Adipocyte (in vitro differentiated cells): Measurements from ENCODE around the gene HSD3B7.

Experiments used
- DNase-seq: peaks from one replicate; pipeline ENCODE4 v3.0.0-alpha.2; 2015; ENCODE audit warnings: low read depth
- H3K27me3 ChIP-seq: replicated peaks from 2 replicates; pipeline ENCODE4 v1.7.0; 2013; ENCODE audit warnings: mild to moderate bottlenecking, low read length, moderate library complexity; ENCODE audit not compliant: control insufficient read depth, insufficient read depth
- H3K36me3 ChIP-seq: 2 replicates; pipeline ENCODE4 v1.7.0; 2013; ENCODE audit warnings: low read length, mild to moderate bottlenecking, moderate library complexity; ENCODE audit not compliant: control insufficient read depth, insufficient read depth, severe bottlenecking
- H3K4me1 ChIP-seq: 2 replicates; pipeline ENCODE4 v1.7.0; 2013; ENCODE audit warnings: mild to moderate bottlenecking, low read length, moderate library complexity; ENCODE audit not compliant: control insufficient read depth, insufficient read depth
- H3K4me3 ChIP-seq: 2 replicates; pipeline ENCODE4 v1.7.0; 2013; ENCODE audit warnings: mild to moderate bottlenecking, low read length, moderate library complexity
- H3K9ac ChIP-seq: 2 replicates; pipeline ENCODE4 v1.7.0; 2013; ENCODE audit warnings: mild to moderate bottlenecking, low read length, moderate library complexity
- H3K9me3 ChIP-seq: 2 replicates; pipeline ENCODE4 v1.7.0; 2013; ENCODE audit warnings: mild to moderate bottlenecking, low read length, moderate library complexity; ENCODE audit not compliant: control insufficient read depth

The HSD3B7 gene

DNA sequence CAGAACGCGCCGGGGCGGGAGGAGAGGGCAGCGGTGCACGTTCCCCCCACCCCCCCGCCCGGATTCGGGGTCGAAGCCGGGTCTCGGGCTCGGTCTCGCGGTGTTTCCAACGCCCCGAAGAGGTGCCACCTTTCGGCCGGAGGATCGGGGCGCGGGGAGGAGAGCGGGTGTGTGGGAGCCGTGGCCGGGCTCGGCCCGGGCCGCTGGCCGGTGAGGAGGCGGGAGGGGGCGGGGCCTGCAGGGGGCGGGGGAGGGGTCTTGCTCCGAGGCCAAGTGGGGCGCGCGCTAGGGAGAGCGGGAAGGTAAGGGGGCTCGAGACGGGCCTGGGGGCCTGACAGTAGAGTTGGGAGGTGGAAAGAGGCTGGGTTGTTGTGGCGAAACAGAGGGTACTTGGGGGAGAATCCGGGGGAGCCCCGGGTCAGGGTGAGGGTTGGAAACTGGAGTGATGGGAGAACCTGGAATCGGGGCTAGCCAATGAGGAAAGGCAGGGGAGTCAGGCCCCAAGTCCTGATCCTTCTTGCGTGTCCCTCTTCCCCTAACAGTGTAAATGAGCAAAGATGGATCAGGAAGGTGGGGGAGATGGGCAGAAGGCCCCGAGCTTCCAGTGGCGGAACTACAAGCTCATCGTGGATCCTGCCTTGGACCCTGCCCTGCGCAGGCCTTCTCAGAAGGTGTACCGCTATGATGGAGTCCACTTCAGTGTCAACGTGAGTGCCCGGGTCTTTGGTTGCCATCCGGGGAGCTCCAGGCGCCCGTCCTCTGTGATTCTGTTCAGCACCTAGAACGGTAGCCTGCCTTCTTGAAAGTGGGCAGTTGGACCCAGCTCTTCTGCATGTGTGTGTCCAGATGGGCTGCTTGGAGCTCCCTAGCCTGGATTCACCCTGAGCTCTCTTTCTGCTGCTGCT is 26.6 kb upstream of the HSD3B7 start:
- Histone ChIP-seq H3K27me3 (no peaks in the 10 kb centered on the region), H3K9ac (peak overlapping the region; percentile 98), H3K4me3 (peak overlapping the region; percentile 89), H3K9me3 (no peaks in the 10 kb centered on the region), H3K4me1 (peaks cover 29% of the 10 kb centered on the region), H3K36me3 (peaks cover 41% of the 10 kb centered on the region)
- peak; percentile 81 for DNase-seq

DNA sequence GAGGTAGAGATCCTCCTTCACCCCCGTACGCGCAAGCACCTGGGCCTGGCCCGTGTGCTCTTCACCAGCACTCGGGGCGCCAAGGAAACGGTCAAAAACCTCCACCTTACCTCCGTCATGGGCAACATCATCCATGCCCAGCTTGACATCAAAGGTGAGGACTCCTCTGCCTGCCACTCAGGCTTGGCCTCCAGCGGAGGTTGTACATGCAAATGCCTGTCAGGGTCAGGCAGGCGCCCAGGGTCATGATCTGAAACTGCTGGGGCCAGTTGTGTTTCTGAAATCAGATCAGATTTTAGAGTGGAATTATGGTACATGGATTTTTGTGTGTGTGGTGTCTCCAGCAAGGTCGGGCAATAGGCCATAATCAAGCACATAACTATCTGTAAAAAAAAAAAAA is 23.6 kb upstream of the HSD3B7 start:
- H3K27me3 ChIP-seq = no peaks in the 10 kb centered on the region
- peaks cover 69% of the 10 kb centered on the region for H3K36me3 ChIP-seq

DNA sequence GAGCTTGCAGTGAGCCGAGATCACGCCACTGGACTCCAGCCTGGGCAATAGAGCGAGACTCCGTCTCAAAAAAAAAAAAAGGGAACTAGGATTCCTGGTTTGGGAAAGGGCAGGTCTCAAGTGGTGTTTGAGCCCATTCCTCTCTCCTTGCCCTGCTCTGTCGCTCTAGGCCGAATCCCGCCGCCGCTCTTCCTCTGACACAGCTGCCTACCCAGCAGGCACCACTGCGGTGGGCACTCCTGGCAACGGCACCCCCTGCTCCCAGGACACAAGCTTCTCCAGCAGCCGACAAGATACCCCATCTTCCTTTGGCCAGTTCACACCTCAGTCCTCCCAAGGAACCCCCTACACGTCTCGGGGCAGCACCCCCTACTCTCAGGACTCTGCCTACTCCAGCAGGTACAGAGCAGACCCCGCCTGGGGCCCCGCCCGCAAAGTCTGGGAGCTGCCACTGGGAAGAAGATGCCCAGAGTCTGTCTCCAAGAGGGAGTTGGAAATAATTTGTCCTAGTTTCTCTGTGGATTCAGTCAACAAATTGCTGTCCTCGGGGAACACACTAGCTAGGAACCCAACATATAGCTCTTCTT is 21.0 kb upstream of the HSD3B7 start:
- Histone ChIP-seq H3K4me1 (peaks cover 16% of the 10 kb centered on the region), H3K36me3 (peaks cover 86% of the 10 kb centered on the region), H3K4me3 (no peak overlapping the region), H3K9ac (no peak overlapping the region), H3K27me3 (no peaks in the 10 kb centered on the region), H3K9me3 (no peaks in the 10 kb centered on the region)
- DNase-seq = no peak

More for the DNA sequence above, 23.6 kb upstream of the HSD3B7 start:
- Histone ChIP-seq H3K9ac (no peak overlapping the region), H3K4me1 (peaks cover 21% of the 10 kb centered on the region), H3K4me3 (no peak overlapping the region), H3K9me3 (no peaks in the 10 kb centered on the region)
- no peak for DNase-seq

DNA sequence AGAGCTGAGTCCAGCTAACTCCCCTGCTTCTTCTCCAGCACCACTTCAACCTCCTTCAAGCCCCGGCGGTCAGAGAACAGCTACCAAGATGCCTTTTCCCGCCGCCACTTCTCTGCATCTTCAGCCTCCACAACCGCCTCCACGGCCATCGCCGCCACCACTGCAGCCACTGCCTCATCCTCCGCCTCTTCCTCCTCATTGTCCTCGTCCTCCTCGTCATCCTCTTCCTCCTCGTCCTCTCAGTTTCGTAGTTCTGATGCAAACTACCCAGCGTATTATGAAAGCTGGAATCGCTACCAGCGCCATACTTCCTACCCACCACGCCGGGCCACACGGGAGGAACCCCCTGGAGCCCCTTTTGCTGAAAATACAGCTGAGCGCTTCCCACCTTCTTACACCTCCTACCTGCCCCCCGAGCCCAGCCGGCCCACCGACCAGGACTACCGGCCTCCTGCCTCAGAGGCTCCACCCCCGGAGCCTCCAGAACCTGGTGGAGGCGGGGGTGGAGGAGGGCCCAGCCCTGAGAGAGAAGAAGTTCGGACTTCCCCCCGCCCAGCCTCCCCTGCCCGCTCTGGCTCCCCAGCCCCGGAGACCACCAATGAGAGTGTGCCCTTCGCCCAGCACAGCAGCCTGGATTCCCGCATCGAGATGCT is 20.3 kb upstream of the HSD3B7 start:
- no peak overlapping the region for H3K4me3 ChIP-seq
- H3K9ac ChIP-seq = no peak overlapping the region
- H3K36me3 ChIP-seq = peaks cover 86% of the 10 kb centered on the region
- peaks cover 10% of the 10 kb centered on the region for H3K4me1 ChIP-seq
- H3K9me3 ChIP-seq = no peaks in the 10 kb centered on the region
- H3K27me3 ChIP-seq = no peaks in the 10 kb centered on the region
- DNase-seq = no peak

DNA sequence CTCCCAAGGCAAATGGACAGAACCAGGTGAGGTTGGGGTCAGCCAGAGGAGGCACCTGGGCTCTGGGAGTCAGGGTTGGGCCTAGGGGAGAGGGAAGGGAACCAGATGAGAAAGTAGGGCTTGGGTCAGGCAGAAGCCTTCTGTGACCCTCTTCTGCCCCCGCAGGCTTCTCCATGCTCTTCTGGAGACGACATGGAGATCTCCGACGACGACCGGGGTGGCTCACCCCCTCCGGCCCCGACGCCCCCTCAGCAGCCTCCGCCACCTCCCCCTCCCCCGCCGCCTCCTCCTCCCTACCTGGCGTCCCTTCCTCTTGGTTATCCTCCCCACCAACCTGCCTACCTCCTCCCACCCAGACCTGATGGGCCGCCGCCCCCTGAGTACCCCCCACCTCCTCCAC is 19.6 kb upstream of the HSD3B7 start:
- peaks cover 83% of the 10 kb centered on the region for H3K36me3 ChIP-seq
- H3K9ac ChIP-seq = no peak overlapping the region
- H3K27me3 ChIP-seq = no peaks in the 10 kb centered on the region
- H3K4me1 ChIP-seq = peaks cover 5% of the 10 kb centered on the region
- no peaks in the 10 kb centered on the region for H3K9me3 ChIP-seq
- DNase-seq = no peak
- no peak overlapping the region for H3K4me3 ChIP-seq

DNA sequence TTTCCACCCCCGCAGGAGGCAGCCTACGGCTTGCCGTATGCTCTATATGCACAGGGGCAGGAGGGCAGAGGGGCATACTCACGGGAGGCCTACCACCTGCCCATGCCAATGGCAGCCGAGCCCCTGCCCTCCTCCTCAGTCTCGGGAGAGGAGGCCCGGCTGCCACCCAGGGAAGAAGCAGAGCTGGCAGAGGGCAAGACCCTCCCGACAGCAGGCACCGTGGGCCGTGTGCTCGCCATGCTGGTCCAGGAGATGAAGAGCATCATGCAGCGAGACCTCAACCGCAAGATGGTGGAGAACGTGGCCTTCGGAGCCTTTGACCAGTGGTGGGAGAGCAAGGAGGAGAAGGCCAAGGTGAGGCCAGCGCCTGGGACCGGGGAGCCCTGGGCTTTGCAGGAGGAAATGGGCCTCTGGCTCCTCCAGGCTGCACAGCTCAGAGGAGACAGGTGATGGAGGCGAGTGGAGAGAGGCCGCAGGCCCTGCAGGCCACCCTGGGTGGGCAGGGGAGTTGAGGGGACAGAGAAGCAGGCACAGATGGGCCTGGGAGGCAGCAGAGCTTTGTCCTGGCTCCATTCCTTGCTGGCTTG is 18.9 kb upstream of the HSD3B7 start:
- H3K4me3 ChIP-seq = no peak overlapping the region
- H3K9me3 ChIP-seq = no peaks in the 10 kb centered on the region
- H3K9ac ChIP-seq = no peak overlapping the region
- DNase-seq = no peak
- peaks cover 84% of the 10 kb centered on the region for H3K36me3 ChIP-seq
- no peaks in the 10 kb centered on the region for H3K27me3 ChIP-seq
- peaks cover 5% of the 10 kb centered on the region for H3K4me1 ChIP-seq

DNA sequence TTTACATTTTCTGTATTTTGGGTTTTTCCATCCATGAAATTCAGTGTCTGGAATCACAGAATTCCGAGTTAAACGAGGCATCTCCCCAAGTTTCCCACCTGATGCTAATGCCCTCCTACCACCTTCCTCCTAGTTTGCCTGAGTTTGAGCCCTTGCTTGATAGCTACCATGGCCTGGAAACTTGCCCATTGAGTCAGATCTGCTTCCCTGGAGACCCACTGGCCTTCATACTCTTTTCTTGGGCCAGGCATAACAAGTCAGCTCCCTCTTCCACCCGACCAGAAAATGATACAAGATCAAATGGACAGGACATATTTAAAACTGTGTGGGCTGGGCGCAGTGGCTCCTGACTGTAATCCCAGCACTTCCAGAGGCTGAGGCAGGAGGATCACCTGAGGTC is 17.2 kb upstream of the HSD3B7 start:
- Histone ChIP-seq H3K9me3 (no peaks in the 10 kb centered on the region), H3K27me3 (no peaks in the 10 kb centered on the region), H3K4me3 (no peak overlapping the region), H3K36me3 (peaks cover 85% of the 10 kb centered on the region), H3K4me1 (peaks cover 5% of the 10 kb centered on the region), H3K9ac (no peak overlapping the region)
- DNase-seq = no peak

DNA sequence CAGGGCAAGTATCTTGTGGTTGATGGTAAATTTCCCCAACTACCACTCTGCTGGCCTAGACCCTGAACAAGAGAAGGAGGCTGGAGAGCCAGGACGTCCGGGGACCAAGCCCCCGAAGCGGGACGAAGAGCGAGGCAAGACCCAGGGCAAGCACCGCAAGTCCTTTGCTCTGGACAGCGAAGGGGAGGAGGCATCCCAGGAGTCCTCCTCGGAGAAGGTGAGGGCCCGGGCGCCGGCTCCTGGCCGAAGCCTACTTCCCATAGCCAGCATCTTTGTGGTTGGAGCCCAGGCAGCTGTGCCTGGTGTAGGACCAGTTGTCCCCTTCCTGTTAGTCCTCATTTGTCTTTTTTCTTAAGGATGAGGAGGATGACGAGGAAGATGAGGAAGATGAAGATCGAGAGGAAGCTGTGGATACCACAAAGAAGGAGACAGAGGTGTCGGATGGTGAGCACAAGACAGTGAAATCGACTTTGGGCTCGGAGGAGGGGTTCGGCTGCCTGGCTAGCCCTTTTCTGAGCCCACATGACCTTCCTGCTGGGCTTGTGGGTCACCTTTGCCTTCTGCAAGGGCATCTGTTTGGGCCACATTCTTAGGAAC is 15.7 kb upstream of the HSD3B7 start:
- no peak for DNase-seq
- Histone ChIP-seq H3K27me3 (no peaks in the 10 kb centered on the region), H3K9me3 (no peaks in the 10 kb centered on the region), H3K9ac (no peak overlapping the region), H3K4me3 (no peak overlapping the region), H3K36me3 (peaks cover 85% of the 10 kb centered on the region), H3K4me1 (peaks cover 5% of the 10 kb centered on the region)

DNA sequence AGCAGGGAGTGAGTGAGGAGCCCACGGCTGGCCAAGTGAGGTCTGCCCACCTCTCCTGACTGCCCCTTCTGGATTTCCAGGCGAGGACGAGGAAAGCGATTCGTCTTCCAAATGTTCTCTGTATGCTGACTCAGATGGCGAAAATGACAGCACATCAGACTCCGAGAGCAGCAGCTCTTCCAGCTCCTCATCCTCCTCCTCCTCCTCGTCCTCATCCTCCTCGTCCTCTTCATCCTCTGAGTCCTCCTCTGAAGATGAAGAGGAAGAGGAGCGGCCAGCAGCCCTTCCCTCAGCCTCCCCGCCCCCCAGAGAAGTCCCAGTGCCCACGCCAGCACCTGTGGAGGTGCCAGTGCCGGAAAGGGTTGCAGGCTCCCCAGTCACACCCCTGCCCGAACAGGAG is 13.7 kb upstream of the HSD3B7 start:
- H3K9me3 ChIP-seq = no peaks in the 10 kb centered on the region
- H3K36me3 ChIP-seq = peaks cover 84% of the 10 kb centered on the region

DNA sequence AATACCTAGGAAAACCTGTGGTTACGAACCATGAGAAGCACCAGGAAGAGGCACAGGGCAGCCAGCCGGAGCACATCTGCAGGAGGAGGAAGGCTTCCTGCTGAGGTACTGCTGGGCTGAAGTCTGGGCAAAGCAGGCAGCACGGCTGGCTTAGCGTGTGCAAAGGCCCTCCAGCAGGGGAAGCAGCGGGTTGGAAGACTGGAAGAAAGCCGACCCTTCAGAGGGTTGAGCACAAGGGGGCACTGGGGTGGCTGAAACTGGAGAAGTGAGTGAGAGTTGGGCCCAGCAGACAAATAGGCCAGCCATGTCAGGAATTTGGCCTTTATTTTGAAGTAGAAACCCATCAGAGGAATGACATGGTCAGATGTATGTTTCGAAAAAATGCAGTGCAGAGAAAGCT is 12.1 kb upstream of the HSD3B7 start:
- peak; percentile 32 for DNase-seq

More for the DNA sequence above, 13.7 kb upstream of the HSD3B7 start:
- H3K4me3 ChIP-seq = no peak overlapping the region
- no peak for DNase-seq
- H3K27me3 ChIP-seq = no peaks in the 10 kb centered on the region
- peaks cover 5% of the 10 kb centered on the region for H3K4me1 ChIP-seq
- H3K9ac ChIP-seq = no peak overlapping the region

DNA sequence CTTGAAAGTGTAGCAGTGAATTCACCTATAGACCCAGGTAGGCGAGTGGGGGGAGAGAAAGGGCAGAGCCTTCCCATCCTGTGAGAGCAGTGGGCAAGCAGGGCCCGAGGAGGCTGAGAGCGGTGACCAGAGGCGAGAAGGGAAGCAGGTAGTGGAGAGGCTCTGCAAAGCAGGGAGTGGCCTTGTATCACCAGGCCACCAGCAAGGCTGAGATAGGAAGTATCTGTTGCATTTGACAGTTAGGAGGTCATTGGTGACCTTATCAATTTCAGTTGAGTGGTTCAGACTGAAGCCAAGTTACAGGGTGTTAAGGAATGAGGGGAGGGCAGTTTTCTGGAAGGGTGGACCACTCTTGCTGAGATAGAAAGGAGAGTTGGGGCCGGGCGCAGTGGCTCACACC is 10.7 kb upstream of the HSD3B7 start:
- peaks cover 87% of the 10 kb centered on the region for H3K36me3 ChIP-seq
- no peak for DNase-seq

More for the DNA sequence above, 12.1 kb upstream of the HSD3B7 start:
- Histone ChIP-seq H3K4me3 (no peak overlapping the region), H3K4me1 (peaks cover 2% of the 10 kb centered on the region), H3K27me3 (no peaks in the 10 kb centered on the region), H3K9me3 (no peaks in the 10 kb centered on the region), H3K36me3 (peaks cover 85% of the 10 kb centered on the region), H3K9ac (no peak overlapping the region)

More for the DNA sequence above, 10.7 kb upstream of the HSD3B7 start:
- Histone ChIP-seq H3K9ac (no peak overlapping the region), H3K27me3 (no peaks in the 10 kb centered on the region), H3K4me3 (no peak overlapping the region), H3K4me1 (no peaks in the 10 kb centered on the region), H3K9me3 (no peaks in the 10 kb centered on the region)
